Gastroesophageal sphincter (tissue), 4 donors: ENCODE data around the gene PFDN1. TPM values are rescaled to one million over a fixed set of nuclear protein-coding genes. Genes with fewer than 3 reads are reported as not detected.
"Not testable (repeated sequence)": the region's sequence is repeated elsewhere in the genome, so short reads cannot be mapped to it uniquely, and the experiment has no call there.

ENCODE experiments used
- ATAC-seq: fragments of 150-250 bp; one replicate; pipeline ENCODE4 v1.9.1; 2016; ENCODE audit warnings: mild to moderate bottlenecking, moderate library complexity
- H3K27ac ChIP-seq, 4 donors: fragments of 200-600 bp; sonication (generic) in 3 of 4; 1 replicate in 3 of 4; 2 replicates in 1 of 4; pipeline ENCODE4 v1.5.1; 2016 to 2019
- H3K27me3 ChIP-seq: fragments of 200-600 bp; sonication (generic); one replicate; pipeline ENCODE4 v1.5.1; 2019
- H3K36me3 ChIP-seq, 2 donors: fragments of 200-600 bp; sonication (generic); one replicate each; pipeline ENCODE4 v1.5.1; 2019; ENCODE audit warnings: control low read depth in 1 of 2
- H3K4me1 ChIP-seq, 3 donors: fragments of 200-600 bp; sonication (generic); 1 replicate in 2 of 3; 2 replicates in 1 of 3; pipeline ENCODE4 v1.5.1; 2016 to 2019; ENCODE audit warnings: control low read depth in 2 of 3
- H3K4me3 ChIP-seq, 2 donors: fragments of 200-600 bp; sonication (generic); one replicate each; pipeline ENCODE4 v1.5.1; 2019; ENCODE audit warnings: mild to moderate bottlenecking in 1 of 2, moderate library complexity in 1 of 2
- H3K9me3 ChIP-seq, 3 donors: fragments of 200-600 bp; sonication (generic); one replicate each; pipeline ENCODE4 v1.5.1; 2017 to 2019; ENCODE audit warnings: control low read depth in 2 of 3
- EP300 ChIP-seq: sonication (generic); formaldehyde crosslinking; IDR thresholded peaks from one replicate; pipeline ENCODE4 v1.6.1; 2017; ENCODE audit warnings: antibody characterized with exemption, mild to moderate bottlenecking
- POLR2A ChIP-seq, 2 donors: fragments of 450-650 bp; IDR thresholded peaks; one replicate each; pipeline ENCODE4 v1.6.1; 2017; ENCODE audit warnings: antibody characterized with exemption in 2 of 2, mild to moderate bottlenecking in 2 of 2, moderate library complexity in 1 of 2
- POLR2AphosphoS5 ChIP-seq: sonication (generic); formaldehyde crosslinking; IDR thresholded peaks from one replicate; pipeline ENCODE4 v1.6.1; 2017; ENCODE audit warnings: antibody characterized with exemption
- WGBS, 2 donors: methylation state at CpG; one replicate each; pipeline ENCODE4 v1.1.5; 2018; ENCODE audit warnings: low coverage in 1 of 2; 5-methylcytosine and 5-hydroxymethylcytosine counted together
- total RNA-seq, 4 donors: library from RNA; depleted of rRNA; stranded (reverse); fragments of >200 nt; gene quantifications; one replicate each; pipeline ENCODE4 v1.1.0, GENCODE V29; 2016
- TF ChIP-seq, protein P1 (sequence below), 4 experiments: fragments of 200-600 bp in 2 of 4; fragments of 450-650 bp in 2 of 4; sonication (generic) in 1 of 4; IDR thresholded peaks; one replicate each; pipeline ENCODE4 v1.5.1; 2017 to 2019; ENCODE audit warnings: antibody characterized with exemption in 4 of 4, mild to moderate bottlenecking in 2 of 4, moderate library complexity in 2 of 4

Gene PFDN1
- total RNA-seq, 4 donors from 2014 or later, result 66.1 to 99.7 (median 92.8) TPM

DNA sequence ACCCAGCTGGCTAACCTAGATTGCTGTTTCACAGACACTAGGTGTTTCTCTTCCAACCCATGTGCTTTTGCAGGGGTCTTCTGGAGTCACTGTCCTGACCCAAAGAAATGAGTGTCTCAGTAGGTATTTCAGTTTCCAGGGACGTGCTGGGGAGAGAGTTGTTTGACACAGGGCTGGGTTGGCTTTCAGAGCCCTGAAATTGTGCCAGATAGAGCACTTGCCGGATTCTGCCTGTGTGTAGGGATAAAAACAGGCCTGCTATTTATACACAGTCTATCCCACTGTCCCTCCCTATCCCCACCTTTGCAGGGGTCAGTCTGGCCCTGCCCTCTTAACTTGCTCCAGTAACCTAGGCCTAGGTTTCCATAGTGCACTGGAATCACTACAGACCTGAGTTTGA is 44.5 kb upstream of the PFDN1 start:
- no peaks in the 10 kb centered on the region for H3K27me3 ChIP-seq
- H3K36me3 ChIP-seq, result peaks cover 0 to 4% of the 10 kb centered on the region in 2 donors
- no peak overlapping the region for H3K4me3 ChIP-seq
- ATAC-seq, result no peak
- H3K4me1 ChIP-seq, result peaks cover 0 to 50% (median 9%) of the 10 kb centered on the region in 3 donors
- peak overlapping the region; percentile 35 to 88 (median 84) for H3K27ac ChIP-seq
- 15% methylated on average over 2 of the region's 2 CpGs; no CpG with 5 or more reads in 1 of the 2 donors for WGBS, 2 donors
- no peak for TF ChIP-seq EP300
- no peak for TF ChIP-seq POLR2A (IDR thresholded peaks at IDR 0.05)
- TF ChIP-seq, protein P1, sequence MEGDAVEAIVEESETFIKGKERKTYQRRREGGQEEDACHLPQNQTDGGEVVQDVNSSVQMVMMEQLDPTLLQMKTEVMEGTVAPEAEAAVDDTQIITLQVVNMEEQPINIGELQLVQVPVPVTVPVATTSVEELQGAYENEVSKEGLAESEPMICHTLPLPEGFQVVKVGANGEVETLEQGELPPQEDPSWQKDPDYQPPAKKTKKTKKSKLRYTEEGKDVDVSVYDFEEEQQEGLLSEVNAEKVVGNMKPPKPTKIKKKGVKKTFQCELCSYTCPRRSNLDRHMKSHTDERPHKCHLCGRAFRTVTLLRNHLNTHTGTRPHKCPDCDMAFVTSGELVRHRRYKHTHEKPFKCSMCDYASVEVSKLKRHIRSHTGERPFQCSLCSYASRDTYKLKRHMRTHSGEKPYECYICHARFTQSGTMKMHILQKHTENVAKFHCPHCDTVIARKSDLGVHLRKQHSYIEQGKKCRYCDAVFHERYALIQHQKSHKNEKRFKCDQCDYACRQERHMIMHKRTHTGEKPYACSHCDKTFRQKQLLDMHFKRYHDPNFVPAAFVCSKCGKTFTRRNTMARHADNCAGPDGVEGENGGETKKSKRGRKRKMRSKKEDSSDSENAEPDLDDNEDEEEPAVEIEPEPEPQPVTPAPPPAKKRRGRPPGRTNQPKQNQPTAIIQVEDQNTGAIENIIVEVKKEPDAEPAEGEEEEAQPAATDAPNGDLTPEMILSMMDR (IDR thresholded peaks at IDR 0.05), result no peak
- no peak for TF ChIP-seq POLR2AphosphoS5
- H3K9me3 ChIP-seq, result no peaks in the 10 kb centered on the region

DNA sequence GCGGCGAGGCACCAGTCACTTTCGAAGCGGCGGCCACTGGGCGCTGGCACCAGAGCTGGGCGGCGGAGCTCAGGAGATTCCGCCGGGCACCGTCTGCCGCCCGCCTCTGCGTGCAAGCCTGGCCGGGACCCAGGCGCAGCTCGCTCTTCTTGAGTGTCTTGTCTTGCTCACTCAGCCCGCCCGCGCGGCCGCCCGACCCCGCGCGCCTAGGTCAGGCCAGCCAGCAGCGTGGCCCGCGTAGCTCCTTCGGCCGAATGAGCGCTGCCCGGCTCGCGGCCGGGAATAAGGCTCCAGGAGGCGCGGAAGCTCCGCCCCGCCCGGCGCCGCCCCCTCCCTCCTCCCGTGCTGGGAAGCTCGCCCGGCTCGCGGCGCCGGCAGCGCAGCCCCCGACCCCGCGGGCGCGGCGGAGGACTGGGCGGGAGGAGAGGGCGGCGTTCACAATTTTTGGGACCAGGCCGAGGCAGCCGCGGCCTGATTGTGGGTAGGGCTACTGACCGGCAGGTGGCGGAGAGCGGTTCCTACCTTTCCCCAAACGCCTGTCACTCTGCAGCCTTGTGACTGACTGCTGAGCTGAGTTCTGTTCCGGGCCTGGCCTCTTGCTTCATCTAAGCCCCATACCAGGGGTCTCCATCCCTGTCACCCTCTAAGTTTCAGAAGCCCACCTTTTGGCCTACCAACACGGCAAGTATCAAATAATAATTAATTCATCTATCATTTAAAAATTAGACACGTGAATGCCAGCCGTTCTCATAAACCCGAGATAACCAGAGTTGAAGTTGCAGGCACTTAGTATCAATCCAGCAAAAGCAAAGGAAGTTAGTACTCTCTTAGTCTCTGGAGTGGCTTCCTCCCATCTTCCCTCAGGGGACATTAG is 43.7 kb upstream of the PFDN1 start, which contains the start of gene HBEGF:
TSS of gene HBEGF (minus strand) at position 256 of the 874 bp plus-strand sequence. CDS start 275 bp downstream, outside the sequence.
- TF ChIP-seq POLR2AphosphoS5, result peak; percentile 88
- TF ChIP-seq, protein P1 (IDR thresholded peaks at IDR 0.05), result peak in 3 of 4 experiments; percentile 47 to 57 (median 56)
- peak; percentile 84 to 90 for TF ChIP-seq POLR2A (IDR thresholded peaks at IDR 0.05)
- TF ChIP-seq EP300, result no peak
- H3K27me3 ChIP-seq, result no peaks in the 10 kb centered on the region
- peaks cover 0 to 58% (median 12%) of the 10 kb centered on the region in 3 donors for H3K4me1 ChIP-seq
- peak within 1 kb of the TSS; percentile 66 to 75 for H3K4me3 ChIP-seq
- peaks cover 0 to 12% of the 10 kb centered on the region in 2 donors for H3K36me3 ChIP-seq
- peak within 1 kb of the TSS; percentile 35 to 88 (median 84) for H3K27ac ChIP-seq
- ATAC-seq, result peak; percentile 90
- no peaks in the 10 kb centered on the region for H3K9me3 ChIP-seq
- 0 to 6% methylated on average over 2 to 6 of the region's 72 CpGs for WGBS, 2 donors

DNA sequence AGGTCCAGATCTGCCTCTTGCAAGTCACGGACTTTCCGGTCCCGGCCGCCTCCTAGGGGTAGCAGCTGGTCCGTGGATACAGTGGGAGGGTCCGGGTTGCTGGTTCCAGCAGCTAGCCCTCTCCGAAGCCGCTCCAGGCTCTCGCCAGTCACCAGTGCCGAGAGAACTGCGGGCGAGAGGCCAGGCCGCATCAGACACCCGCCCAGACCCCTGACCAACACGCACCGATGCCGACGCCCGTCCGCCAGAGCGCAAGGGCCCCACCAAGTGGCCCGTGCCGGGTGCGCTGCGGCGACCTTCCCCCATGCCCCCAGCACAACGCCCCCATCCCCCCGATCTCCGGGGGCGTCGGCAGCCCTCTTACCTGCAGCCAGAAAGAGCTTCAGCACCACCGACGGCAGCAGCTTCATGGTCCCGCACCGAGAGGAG is 43.0 kb upstream of the PFDN1 start:
- peaks cover 0 to 15% of the 10 kb centered on the region in 2 donors for H3K36me3 ChIP-seq
- H3K27ac ChIP-seq, result peak overlapping the region; percentile 25 to 88 (median 84)
- 0 to 8% methylated on average over 2 to 3 of the region's 35 CpGs for WGBS, 2 donors
- no peaks in the 10 kb centered on the region for H3K9me3 ChIP-seq
- ATAC-seq, result peak; percentile 59
- H3K4me1 ChIP-seq, result peaks cover 0 to 64% (median 15%) of the 10 kb centered on the region in 3 donors
- TF ChIP-seq POLR2AphosphoS5 (peak; percentile 12), POLR2A (IDR thresholded peaks at IDR 0.05) (no peak), EP300 (no peak)
- TF ChIP-seq, protein P1 (IDR thresholded peaks at IDR 0.05), result peak; percentile 7 to 74 (median 28)
- H3K27me3 ChIP-seq, result no peaks in the 10 kb centered on the region
- H3K4me3 ChIP-seq, result peak overlapping the region; percentile 66 to 75

DNA sequence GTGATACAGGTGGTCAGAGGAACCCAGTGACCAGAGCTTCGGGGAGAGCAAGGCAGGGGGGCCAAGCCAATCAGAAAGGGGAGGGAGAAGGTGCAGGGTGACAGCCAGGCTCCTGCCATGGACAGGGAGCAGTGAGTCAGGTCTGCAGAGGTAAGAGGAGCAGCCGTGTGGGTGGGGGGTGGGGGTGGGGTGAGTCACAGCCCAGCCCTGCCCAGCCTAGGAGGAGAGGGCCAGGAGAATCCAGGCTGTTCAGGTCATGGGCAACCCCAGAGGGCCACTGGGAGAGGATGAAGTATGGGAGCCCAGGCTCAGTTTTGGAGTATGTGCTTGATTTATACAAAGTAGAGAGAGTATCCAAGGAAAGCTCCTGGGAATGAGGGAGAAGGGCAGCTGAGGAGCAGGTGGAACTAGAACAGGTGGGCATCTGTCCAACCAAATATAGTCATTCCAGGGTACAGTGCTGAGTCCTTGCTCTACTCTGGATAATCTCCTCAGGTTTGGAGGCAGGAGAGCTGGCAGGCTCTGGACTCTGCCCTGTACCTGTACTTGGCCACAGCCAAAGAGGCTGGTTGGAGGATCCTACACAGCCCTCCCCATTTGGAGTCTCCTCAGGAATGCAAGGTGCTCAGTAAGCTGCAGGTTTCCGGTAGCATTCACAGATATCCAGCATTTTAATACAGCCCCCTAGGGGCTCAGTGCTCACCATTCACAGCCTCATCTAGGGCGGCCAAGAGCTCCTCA is 42.0 kb upstream of the PFDN1 start:
- Histone ChIP-seq H3K4me3 (peak overlapping the region; percentile 66 to 75), H3K36me3 (peaks cover 0 to 15% of the 10 kb centered on the region in 2 donors), H3K27ac (peak overlapping the region in 3 of 4 donors; percentile 82 to 88 (median 86)), H3K4me1 (peaks cover 0 to 68% (median 15%) of the 10 kb centered on the region in 3 donors), H3K27me3 (no peaks in the 10 kb centered on the region), H3K9me3 (no peaks in the 10 kb centered on the region)
- TF ChIP-seq, protein P1 (IDR thresholded peaks at IDR 0.05), result no peak
- no peak for TF ChIP-seq POLR2AphosphoS5
- no peak for TF ChIP-seq EP300
- no peak for TF ChIP-seq POLR2A (IDR thresholded peaks at IDR 0.05)
- WGBS, 2 donors, result 79% methylated on average over 3 of the region's 4 CpGs; no CpG with 5 or more reads in 1 of the 2 donors
- no peak for ATAC-seq

DNA sequence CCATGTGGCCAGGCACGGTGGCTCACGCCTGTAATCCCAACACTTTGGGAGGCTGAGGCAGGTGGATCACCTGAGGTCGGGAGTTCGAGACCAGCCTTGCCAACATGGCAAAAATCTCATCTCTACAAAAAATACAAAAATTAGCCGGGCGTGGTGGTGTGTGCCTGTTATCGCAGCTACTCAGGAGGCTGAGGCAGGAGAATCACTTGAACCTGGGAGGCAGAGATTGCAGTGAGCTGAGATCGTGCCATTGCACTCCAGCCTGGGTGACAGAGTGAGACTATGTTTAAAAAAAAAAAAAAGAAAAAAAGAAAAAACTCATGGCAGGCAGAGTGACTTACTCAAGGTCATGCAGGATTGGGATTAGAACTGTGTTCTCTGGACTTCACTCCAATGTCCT is 40.9 kb upstream of the PFDN1 start:
- ATAC-seq, H3K9me3 ChIP-seq, H3K27me3 ChIP-seq: not testable (repeated sequence)
- Histone ChIP-seq H3K36me3 (peaks cover 0 to 15% of the 10 kb centered on the region in 2 donors), H3K27ac (peak overlapping the region in 2 of 4 donors; percentile 55 to 88), H3K4me3 (peak overlapping the region in 1 of 2 donors; percentile 66), H3K4me1 (peaks cover 0 to 77% (median 15%) of the 10 kb centered on the region in 3 donors)
- 91% methylated on average over 4 of the region's 8 CpGs; no CpG with 5 or more reads in 1 of the 2 donors for WGBS, 2 donors
